GM12872 (cell line): ENCODE measurements around the gene LKAAEAR1.

Source experiments
- TF ChIP-seq, protein P1 (sequence below): IDR thresholded peaks from 3 replicates; pipeline ENCODE4 v1.5.1; 2011; ENCODE audit warnings: low read depth, mild to moderate bottlenecking, low read length, moderate library complexity; ENCODE audit not compliant: insufficient read depth

The LKAAEAR1 gene

DNA sequence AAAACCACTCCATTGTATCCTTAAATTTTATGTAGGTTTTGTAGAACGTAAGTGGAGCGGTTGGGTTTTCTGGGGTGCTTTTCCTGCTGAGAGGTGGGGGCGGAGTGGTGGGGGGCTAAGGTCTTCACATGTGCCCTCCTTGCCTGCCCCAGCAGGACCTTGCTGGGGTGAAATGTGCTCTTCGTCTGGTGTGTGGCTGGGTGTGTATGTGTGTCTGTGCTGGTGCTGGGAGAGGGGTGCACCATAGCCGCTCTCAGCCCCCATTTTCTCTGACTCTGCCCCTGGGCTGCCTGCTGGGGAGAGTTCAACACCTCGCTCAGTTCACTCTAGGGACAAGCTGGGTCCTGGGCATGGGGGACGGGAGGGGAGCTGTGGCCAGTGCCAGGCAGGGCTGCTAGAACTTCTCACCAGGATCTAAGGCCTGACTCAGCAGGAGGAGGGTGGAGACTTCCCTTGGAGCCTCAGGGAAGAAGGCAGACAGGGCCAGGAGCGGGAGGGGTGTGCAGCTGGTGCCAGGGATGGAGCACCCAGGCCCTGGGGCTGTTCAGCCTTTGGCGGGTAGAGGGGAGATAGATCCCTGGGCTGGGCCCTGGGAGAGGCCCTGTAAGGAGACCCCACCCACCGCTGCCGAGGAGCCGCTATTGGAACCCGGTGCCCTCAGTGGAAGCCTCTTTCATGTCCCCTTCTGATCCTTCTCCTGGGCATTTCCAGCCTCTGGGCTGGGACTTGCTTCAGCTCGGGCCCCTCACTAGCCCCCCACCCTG lies 39.5 kb downstream of the LKAAEAR1 start:
- TF ChIP-seq, protein P1, sequence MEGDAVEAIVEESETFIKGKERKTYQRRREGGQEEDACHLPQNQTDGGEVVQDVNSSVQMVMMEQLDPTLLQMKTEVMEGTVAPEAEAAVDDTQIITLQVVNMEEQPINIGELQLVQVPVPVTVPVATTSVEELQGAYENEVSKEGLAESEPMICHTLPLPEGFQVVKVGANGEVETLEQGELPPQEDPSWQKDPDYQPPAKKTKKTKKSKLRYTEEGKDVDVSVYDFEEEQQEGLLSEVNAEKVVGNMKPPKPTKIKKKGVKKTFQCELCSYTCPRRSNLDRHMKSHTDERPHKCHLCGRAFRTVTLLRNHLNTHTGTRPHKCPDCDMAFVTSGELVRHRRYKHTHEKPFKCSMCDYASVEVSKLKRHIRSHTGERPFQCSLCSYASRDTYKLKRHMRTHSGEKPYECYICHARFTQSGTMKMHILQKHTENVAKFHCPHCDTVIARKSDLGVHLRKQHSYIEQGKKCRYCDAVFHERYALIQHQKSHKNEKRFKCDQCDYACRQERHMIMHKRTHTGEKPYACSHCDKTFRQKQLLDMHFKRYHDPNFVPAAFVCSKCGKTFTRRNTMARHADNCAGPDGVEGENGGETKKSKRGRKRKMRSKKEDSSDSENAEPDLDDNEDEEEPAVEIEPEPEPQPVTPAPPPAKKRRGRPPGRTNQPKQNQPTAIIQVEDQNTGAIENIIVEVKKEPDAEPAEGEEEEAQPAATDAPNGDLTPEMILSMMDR: no peak

DNA sequence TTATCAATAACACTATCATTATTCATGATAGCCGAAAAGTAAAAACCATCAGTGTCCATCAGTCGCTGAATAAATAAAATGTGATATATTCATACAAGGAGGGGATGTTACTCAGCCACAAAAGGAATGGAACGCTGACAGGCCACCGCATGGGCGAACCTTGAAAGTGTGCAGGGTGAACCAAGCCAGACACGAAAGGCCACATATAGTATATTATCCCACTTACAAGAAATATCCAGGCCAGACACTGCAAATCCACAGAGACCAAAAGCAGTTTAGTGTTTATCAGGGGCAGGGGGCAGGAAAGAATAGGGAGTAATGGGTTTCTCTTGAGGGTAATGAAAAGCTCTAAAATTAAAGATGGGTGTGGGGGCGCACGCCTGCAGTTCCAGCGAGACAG lies 40.4 kb downstream of the LKAAEAR1 start:
- TF ChIP-seq, protein P1: no peak

DNA sequence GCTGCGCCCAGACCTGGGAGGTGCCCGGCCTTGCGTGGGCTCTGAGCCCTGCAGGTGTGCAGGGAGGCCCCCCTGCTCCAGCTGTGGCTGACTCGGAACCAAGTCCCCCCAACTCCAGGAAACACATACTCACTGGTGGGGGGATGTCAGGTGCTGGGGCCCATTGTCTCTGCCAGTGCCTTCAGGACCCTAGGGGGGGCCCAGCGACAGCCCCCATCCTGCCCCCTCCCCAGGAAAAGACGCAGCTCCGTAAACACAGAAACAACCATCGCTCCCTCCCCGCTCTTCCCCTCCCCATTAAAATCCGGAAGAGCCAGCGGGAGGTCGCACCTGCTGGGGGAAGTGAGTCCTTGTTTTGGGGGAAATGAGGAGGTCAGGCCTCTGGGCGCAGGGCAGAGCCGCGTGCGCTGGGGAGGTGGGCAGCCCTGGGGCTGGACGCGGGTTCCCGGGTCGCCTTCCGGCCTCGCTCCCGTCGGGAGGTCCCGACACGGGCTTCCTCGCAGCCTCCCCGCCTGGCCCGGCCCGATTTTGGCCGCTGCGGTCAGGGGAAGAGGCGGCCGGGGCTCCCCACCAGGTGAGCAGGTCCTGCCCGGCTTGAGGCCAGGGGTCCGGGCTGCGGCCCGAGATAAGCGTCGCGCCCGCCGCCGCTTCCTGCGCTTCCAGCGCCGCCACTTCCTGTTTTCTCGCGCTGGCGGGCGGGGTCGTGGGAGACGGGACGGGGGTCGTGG lies 42.0 kb downstream of the LKAAEAR1 start:
- TF ChIP-seq, protein P1: no peak

DNA sequence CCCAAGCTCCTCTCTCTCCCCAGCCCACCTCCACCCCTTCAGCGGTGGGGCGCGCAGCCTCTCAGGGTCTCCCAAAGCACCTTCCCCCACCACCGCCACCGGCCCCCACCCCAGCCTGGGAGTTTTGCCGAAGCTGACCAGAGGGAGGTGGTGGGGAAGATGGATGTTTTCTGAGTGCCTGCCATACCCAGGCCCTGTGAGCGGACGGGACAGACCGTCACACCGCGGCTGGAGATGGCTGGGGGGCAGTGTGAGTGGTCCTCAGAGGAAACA lies 42.5 kb downstream of the LKAAEAR1 start:
- TF ChIP-seq, protein P1: no peak

DNA sequence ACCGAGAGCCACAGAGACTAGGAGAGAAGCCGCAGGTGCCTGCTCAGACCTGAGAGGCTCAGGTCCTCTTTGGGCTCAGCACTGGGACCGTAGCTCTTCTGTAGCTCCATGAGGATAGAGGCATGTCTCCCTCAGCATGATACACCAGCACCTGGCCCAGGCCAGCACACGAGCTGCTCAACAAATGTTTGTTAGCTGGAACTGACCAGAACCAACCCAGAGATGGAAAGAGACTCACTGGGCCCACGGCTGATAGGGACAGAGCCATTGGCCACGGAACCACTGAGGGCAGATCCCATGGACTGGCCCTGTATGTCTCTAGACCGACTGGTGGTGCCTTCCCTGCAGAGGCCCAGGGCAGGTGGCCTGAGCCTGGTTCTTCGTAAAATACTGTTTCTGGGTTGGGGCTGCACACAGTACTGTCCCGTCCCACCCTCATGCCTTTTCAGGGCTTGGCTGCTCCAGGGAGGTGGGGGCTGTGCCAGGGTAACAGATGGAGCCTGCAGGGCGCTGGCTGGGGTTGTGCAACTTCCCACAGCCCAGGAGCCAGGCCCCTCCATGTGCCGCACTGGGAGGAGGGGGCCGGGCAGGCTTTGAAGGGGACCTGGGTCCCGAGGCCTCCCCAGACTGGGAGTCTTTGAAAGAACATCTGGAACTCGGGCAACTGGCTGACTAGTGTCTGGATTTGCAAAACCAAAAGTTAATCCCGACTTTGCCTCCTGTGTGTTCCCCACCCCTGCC lies 43.0 kb downstream of the LKAAEAR1 start:
- TF ChIP-seq, protein P1: no peak

DNA sequence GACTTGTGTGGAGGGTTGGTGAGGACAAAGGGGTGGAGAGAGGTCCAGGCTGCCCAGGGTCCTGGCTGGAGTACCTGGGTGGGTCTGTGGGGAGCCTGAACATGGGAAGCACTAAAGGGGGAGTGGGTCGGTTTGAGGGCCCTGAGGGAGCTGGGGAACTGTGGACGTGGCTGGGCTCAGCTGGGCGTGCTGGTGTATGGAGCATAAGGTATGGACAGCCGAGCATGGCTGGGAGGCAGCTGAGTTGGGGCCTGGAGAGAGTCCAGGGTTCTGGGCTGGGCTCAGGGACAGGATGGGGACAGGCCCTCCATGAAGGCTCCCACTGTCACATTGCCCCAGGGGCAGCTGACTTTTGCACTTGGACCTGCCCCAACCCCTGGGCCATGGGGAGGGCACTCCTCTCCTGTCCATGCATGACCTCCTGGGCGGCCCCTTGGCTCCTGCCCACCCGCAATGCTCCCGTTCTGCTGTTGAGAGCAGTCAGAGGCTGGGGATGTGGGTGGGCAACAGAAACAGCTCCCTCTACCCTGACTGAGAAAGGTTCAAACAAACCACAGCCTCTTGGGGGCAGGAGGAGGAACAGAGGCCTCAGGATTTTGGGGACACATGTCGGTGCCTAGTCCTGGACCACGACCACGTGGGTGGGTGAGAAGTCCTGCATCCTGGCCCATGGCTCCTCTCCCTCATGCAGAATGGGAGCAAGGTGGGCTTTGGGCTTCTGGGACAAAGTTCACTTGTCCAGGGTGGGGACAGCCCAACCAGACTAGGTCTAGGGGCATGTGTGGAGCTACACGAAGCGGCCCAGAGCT lies 43.8 kb downstream of the LKAAEAR1 start:
- TF ChIP-seq, protein P1: no peak
